HG03457 (cell line): ENCODE data around the gene ADGRV1.
A peak's percentile ranks its signal among the peaks of the same experiment; 100 is the strongest.

Experiments used
- ATAC-seq: cut with Tn5 transposase; IDR thresholded peaks from one replicate; pipeline ENCODE4 v1.9.1; 2021; ENCODE audit warnings: moderate number of reproducible peaks; ENCODE audit not compliant: unreplicated experiment

The ADGRV1 gene

GRCh38 chr5:91092859-91093783 lies 534.5 kb downstream of the ADGRV1 start:
- no peak for ATAC-seq

DNA sequence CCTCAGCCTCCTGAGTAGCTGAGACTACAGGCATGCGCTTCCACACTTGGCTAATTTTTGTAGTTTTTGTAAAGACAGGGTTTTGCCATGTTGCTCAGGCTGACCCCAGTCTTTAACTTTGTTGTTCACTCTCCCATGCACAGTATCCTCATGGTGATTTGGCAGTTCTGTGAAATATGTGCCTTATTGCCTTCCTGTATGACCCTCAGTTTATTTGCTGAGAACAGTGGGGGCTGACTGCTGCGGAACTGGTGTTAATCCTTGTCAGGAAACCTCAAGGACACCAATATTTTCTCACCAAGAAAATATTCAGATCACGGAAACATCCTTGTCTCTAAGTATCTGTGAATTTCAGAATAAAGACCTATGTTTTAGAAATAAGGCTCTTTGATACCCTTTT lies 536.7 kb downstream of the ADGRV1 start:
- no peak for ATAC-seq

DNA sequence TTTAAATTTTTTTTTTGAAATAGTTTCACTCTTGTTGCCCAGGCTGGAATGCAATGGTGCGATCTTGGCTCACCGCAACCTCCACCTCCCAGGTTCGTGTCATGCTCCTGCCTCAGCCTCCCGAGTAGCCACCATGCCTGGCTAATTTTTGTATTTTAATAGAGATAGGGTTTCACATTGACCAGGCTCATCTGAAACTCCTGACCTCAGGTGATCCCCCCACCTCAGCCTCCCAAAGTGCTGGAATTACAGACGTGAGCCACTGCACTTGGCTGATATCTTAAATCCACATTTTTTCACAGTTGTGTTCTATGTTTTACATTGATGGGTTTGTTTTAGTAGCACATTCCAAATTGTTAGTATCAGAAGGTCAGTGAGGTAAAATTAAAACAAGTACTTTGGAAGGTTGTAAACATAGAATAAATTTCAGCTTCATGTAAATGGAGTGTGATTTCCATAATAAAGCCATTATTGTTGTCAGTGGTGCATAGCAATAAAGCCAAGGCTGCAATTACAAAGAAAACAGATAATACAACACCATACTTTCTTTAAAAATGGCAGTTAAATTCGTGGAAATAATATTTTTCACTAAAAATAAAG lies 537.3 kb downstream of the ADGRV1 start:
- no peak for ATAC-seq

GRCh38 chr5:91098541-91098940 lies 539.9 kb downstream of the ADGRV1 start:
- no peak for ATAC-seq

DNA sequence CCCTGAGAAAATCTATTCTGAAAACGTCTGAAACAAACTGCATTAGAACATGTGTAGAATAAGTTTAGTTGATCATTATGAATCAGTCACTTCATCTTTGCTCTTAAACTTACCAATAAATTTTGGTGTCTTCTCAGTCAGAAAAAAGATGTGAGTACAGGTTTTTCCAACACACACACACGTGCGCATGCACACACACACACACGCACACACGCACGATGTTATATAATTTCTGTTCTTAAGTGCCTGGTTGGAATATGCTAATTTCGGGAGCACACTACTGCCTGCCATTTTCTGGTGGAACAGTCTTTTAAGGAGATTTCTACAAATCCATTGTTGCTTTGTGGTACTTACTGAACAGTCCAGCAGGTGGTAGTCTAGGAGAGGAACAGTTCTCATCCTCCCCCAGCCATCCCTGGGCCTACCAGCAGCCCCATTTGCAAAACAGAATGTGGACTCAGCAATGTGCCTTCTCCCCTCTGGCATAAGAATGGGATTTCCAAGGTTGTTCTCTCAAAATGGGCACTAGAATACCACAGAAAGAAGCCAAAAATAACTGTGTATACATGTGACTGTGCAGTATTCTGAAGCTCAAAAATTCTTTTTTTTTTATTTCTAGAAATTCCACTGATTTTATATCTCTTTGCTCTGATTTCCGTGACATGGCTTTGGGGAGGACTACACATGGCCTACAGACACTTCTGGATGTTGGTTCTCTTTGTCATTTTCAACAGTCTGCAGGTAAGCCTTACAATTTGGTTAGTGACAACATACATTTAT lies 543.2 kb downstream of the ADGRV1 start:
- ATAC-seq = peak; percentile 90

DNA sequence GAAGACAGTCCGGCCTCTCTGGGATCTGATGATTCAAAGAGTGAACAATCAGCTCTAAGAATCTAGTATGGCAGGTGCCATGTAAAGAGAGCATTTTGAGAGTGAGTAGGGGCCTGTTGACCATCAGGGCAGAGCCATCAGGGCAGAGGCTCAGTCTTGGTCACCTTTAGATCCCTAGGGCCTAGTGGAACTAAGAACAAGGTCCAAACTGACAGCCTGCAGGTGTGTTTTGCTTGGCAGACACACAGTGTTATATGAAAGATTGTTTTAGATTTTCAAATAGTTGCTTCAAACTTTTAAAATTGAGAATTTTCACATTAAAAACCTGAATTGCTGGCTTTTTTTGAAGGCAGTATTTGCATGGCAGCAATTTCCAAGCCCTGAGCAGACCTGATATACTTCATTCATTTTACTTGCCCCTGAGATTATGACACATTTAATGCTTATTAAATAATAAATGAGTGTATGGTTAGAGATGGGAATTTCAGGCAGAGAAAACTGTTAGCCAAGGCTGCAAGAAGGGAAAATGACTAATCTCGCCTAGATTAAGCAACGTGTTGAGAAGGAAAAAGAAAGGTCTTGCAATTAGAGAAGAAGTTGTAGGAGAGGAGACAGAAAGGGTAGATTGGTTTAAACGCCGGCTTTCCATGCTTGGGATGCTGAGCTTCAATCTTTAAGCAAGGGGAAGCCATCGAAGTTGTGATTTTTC lies 544.9 kb downstream of the ADGRV1 start:
- no peak for ATAC-seq

DNA sequence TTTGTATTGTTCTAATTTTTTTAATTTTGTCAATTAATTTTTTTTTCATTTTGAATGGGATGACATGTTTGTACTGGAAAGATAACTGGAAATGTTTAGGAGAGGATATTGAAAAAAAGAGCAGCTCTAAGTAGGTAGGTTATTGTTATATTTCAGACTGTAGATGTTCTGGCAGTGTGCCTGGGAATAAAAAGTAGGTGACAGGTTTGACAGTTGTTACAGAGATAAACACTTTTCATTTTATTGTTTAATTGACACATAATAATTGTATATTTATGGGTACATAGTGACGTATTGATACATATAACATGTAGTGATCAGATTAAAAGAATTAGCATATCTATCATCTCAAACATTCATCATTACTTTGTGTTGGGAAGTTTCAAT lies 545.5 kb downstream of the ADGRV1 start:
- no peak for ATAC-seq

- no peak for ATAC-seq
These were observed 548.4 kb downstream of the ADGRV1 start for GRCh38 chr5:91106842-91107511.

GRCh38 chr5:91109634-91110033 lies 551.0 kb downstream of the ADGRV1 start:
- no peak for ATAC-seq

- no peak for ATAC-seq
These were observed 552.1 kb downstream of the ADGRV1 start for GRCh38 chr5:91110686-91111085.

- no peak for ATAC-seq
These were observed 553.1 kb downstream of the ADGRV1 start for GRCh38 chr5:91111473-91112238.

GRCh38 chr5:91114658-91115057 lies 556.1 kb downstream of the ADGRV1 start:
- no peak for ATAC-seq

GRCh38 chr5:91118354-91118753 lies 559.8 kb downstream of the ADGRV1 start:
- no peak for ATAC-seq

DNA sequence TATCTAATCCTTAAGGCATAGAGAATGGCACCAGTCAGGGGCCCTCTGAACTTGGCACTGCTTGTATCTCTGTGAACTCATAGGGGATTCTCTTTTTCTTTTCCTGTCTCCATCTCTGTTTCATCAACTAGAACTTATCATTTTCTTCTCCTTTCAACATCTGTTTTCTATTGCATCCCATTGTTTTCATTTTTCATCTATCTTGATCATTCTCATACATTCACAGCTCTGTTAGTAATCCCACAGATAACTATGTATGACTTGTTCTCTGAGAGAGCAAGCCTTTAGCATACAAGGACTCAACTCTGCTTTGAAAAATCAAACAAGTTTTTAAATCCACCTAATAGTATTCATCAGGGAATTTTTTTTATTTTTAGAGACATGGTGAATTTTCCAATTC lies 560.2 kb downstream of the ADGRV1 start:
- ATAC-seq = no peak

DNA sequence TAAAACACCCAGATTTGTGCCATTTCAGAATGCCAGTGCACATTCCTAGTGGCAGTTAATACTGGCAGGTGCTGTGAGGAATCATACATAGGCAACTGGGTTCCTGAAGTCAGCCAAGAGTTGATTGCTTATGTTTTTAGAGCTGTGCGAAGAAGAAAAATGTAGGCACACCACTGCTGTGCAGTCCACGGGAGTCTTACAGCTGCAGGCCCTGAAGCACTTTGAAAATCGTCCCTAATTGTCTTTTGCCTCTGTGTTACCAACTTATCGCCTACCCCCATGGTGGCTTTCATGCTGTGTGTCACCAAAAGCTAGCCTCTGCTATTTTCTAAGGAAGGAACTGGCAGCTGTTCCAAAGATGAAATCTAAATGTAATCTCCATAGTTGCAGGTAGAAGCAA lies 560.6 kb downstream of the ADGRV1 start:
- ATAC-seq = no peak

GRCh38 chr5:91119981-91120850 lies 561.6 kb downstream of the ADGRV1 start:
- no peak for ATAC-seq

- ATAC-seq = no peak
These were observed 562.9 kb downstream of the ADGRV1 start for GRCh38 chr5:91121347-91121993.

DNA sequence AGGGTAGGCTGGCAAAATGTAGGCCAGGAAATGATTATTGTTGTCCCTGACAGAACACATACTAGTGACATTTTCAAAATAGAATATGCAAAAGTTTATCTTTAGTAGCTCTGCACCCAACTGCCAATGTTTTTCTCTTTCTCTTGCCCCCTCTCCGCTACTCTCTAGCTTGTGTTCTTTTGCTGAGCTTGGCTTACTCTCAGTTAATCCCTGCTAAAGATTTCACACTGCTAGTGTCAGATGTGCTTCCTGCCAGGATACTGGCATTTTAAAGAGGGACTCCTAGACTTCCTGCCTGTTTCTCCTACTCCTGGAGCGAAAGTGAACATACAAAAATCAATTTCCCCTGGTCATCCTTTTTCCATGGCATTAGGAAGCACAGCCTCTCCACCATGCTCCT lies 564.1 kb downstream of the ADGRV1 start:
- ATAC-seq = no peak
